Stimulated activated CD8-positive, alpha-beta memory T cell treated with anti-CD3 and anti-CD28 coated beads, Interleukin-4, amount 100 ng/mL, for 48 hours (primary cell): Measurements from ENCODE around the gene OR10P1.
A peak's percentile ranks its signal among the peaks of the same experiment; 100 is the strongest.

Experiments
- DNase-seq: peaks from one replicate; pipeline ENCODE4 v3.0.0-alpha.2; 2020

OR10P1 gene

DNA sequence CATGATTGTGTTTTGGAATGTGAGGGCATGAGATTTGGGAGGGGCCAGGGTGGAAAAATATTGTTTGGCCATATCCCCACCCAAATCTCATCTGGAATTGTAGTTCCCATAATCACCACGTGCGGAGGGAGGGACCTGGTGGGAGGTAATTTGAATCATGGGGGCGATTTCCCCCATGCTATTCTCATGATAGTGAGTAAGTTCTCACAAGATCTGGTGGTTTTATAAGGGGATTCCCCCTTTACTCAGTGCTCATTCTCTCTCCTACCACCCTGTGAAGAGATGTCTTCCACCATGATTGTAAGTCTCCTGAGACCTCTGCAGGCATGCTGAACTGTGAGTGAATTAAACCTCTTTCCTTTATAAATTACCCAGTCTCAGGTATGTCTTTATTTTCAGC is 15.7 kb downstream of the OR10P1 start:
- peak; percentile 39 for DNase-seq

DNA sequence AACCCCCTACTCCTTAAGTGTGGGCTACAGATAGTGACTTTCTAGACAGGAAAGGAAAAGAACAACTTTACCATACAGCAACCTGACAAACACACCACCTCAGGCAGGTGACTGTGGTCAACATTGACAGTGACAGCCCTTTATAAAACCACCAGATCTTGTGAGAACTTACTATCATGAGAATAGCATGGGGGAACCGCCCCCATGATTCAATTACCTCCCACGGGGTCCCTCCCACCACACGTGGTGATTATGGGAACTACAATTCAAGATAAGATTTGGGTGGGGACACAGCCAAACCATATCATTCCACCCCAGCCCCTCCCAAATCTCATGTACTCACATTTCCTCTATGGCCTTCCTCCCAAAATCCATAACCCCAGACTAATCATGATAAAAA is 16.3 kb downstream of the OR10P1 start:
- DNase-seq: no peak

GRCh38 chr12:55654511-55655214 is 18.0 kb downstream of the OR10P1 start:
- no peak for DNase-seq

- DNase-seq: no peak
Observed at GRCh38 chr12:55657212-55657611, 20.5 kb downstream of the OR10P1 start.

- no peak for DNase-seq
Observed at GRCh38 chr12:55658212-55658611, 21.5 kb downstream of the OR10P1 start.

DNA sequence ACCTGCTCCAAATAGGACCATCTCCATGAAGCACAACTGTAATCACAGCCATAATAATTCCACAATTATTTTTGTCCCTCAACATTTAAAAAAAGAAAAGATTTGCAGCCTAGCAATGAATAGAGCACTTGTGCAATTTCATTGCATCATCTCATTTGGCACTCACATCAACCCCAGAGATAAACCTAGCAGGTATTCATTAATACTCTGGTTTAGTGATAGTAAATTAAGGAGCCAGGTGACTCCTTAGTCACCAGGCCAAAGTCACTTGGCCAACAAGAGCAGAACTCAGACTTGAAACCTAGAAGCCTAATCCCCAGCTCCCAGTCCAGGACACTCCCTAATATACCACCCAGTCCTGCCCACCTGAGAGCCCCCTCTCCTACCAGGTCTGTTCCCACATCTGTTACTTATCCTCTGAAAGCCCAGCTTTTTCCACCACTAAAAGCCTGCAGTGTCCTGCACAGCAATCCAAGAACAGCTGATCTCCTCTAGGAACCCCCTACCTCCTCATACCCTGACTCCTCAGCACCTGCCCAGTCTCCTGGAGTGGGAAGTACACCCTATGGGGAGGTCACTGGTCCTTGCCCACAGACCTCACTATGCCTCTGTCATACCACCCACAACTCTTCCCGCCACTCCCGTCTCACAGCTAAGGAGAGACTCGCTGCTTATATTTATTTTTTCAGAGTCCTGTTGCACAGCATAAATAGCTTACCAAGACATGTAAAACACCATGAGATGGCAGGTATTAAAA is 22.1 kb downstream of the OR10P1 start:
- DNase-seq: peak; percentile 14

- no peak for DNase-seq
Observed at GRCh38 chr12:55659486-55660385, 23.0 kb downstream of the OR10P1 start.

DNA sequence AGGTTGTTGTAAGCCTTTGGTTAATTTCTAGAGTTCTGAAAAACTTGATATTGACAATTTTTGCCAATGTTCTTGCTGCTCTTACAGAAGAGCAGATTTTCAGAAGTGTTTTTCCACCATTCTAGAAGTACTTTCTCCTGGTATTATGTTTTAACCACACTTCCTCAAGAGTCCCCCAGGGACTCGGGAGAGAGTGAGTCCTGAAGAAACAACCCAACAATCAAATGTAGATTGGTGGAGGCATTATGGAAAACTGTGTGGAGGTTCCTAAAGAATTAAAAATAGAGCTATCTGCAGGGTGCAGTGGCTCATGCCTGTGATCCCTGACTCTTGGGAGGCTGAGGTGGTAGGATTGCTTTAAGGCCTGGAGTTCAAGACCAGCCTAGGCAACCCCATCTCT is 26.7 kb downstream of the OR10P1 start:
- no peak for DNase-seq

GRCh38 chr12:55664826-55665225 is 28.1 kb downstream of the OR10P1 start:
- no peak for DNase-seq

DNA sequence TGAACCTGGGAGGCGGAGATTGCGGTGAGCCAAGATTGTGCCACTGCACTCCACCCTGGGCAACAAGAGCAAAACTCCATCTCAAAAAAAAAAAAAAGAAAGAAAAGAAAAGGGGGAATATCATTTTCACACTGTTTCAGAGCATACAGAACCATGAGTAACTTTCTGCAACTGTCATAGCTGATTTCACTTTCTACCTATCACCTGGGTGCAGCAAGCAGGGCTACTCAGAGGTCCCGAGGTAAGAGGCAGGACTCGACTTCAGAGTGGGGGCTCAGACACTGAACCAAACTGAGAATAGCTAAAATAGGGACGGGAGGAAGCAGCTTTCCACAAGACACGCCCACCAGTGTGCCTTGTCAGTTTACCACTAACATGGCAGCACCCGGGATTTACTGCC is 29.8 kb downstream of the OR10P1 start:
- DNase-seq: no peak

DNA sequence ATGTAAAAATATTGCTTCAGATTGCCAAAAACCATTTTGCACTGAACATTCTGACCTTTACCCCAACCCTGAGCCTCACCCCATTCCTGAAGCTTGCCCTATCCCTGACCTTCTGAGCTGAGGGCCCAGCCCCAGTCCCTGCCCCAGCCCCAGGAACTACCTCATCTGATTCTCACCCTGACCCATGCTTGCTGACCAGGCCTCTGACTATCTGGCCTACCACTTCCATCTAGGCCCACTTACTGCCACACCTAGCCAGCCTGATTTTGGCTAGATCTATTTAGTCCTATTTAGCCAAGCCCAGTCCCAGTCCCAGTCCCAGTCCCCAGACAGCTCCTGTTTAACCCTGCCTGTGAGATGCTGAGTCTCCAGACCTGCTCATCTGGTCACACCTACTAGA is 33.6 kb downstream of the OR10P1 start:
- DNase-seq: peak; percentile 17

DNA sequence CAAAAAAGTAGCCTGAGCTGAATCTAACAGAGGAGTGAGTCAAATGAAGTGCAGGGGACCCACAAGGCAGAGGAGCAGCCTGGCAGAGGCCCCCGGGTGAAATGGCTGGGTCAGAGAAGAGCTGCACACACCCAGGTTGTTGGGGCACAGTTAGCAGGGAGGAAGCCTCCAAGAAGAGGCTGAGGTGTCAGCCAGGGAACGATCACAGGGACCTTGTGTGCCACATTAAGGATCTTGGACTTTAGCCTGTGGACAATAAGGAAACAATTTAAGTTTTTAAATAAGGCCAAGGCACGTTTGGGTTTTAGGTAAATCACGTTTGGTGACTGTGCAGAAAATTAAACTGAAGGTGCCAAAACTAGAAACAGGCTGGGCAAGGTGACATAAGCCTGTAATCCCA is 35.1 kb downstream of the OR10P1 start:
- DNase-seq: no peak

DNA sequence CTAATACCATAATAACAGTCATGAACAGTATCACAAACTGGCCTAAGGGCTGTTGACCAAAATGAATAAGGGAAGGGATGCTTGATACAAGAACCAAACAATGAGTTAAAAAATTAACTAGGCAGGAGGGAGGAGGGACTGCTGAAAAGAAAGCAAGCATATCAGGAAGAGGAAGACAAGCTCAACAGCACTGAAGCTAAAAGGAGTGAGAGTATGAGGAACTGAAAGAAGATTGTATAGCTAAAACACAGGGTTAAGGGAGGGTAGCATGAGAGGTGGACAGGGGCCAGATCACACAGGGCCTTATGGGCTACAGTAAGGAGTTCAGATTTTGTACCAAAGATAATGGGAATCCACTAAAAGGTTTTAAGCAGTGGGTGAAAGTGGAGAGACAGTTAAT is 36.9 kb downstream of the OR10P1 start:
- DNase-seq: no peak

DNA sequence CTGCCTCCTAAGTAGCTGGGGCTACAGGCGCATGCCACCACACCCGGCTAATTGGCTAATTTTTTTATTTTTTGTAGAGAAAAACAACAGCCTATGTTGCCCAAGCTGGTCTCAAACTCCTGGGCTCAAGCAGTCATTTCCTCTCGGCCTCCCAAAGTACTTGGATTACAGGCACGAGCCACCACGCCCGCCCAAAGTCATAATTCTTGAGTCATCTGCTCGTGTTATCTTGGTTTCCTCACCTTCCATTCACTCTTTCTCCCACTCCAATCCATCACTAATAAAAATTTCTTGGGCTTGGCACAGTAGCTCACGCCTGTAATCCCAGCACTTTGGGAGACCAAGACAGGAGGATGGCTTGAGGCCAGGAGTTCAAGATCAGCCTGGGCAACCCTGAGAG is 39.0 kb downstream of the OR10P1 start:
- no peak for DNase-seq

- no peak for DNase-seq
Observed at GRCh38 chr12:55676707-55677106, 40.0 kb downstream of the OR10P1 start.

GRCh38 chr12:55679691-55680090 is 43.0 kb downstream of the OR10P1 start:
- DNase-seq: no peak

DNA sequence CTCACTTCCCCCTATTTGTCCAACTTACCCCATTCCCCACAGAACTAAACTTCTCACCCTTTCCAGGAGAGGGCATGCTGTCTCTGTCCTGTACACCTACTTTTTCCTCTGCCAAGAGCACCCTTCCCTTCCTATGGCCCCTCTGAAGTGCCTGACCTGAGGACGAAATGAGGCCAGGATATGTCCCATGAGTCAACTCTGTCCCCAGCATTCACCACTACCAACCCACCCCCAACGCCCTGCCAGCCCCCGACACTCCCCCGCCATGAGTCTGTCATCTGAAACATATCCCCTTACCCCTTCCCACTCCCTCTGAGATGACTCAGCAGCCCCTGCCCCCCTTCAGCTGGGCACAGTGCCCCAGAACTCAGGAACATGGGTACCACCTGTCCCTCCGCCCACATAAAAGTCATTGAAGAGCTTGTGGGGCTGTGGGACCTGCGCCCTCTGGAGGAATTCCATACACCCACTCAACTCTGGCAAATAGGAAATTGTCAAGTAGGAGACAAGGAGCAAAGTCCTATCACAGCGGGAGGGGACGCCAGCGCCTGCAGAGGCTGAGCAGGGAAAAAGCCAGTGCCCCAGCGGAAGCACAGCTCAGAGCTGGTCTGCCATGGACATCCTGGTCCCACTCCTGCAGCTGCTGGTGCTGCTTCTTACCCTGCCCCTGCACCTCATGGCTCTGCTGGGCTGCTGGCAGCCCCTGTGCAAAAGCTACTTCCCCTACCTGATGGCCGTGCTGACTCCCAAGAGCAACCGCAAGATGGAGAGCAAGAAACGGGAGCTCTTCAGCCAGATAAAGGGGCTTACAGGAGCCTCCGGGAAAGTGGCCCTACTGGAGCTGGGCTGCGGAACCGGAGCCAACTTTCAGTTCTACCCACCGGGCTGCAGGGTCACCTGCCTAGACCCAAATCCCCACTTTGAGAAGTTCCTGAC is 44.7 kb downstream of the OR10P1 start:
- no peak for DNase-seq

- no peak for DNase-seq
Observed at GRCh38 chr12:55682087-55682796, 45.5 kb downstream of the OR10P1 start.

- DNase-seq: no peak
Observed at GRCh38 chr12:55683676-55684075, 47.0 kb downstream of the OR10P1 start.

DNA sequence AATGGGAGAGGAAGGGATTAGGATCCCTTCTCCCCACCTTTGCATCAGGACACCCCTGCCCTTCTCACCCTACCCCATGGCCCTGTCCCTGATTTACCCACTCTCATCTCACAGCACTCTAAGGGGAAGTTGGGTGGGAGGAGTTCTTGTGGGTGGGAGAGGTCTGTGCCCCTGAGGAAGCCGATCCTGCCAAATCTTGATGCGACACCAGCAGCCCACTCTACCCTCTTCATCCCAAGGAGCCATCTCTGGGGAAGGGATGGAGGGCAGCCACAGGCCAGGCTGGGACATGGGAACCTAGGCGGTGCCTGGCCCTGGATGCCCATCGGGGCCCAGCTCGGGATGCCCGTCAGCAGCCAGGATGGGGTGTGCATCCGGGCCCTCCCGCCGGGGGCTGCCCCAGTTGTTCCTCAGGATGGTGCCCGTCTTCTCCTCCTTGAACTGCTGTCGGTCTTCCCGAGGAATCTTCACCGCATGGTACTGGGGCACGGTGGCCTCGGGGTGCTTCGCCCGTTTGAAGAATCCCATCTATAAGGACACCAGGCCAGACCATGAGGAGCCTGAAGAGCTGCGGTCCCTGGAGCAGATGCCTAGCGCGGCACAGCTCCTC is 48.2 kb downstream of the OR10P1 start:
- no peak for DNase-seq

GRCh38 chr12:55685671-55686070 is 49.0 kb downstream of the OR10P1 start:
- DNase-seq: no peak
